DND-41 (cell line): Measurements from ENCODE around the gene RACGAP1.

Experiments used
- EZH2 ChIP-seq: IDR thresholded peaks from 3 replicates; pipeline ENCODE4 v1.6.1; 2012; ENCODE audit warnings: borderline replicate concordance, low read depth, mild to moderate bottlenecking, moderate library complexity, low read length, inconsistent platforms; ENCODE audit not compliant: severe bottlenecking
- TF ChIP-seq, protein P1 (sequence below): IDR thresholded peaks from 2 replicates; pipeline ENCODE4 v1.5.1; 2012; ENCODE audit warnings: borderline replicate concordance, low read length, moderate library complexity, mild to moderate bottlenecking; ENCODE audit not compliant: poor library complexity, severe bottlenecking; ENCODE audit errors: extremely low read depth

DNA sequence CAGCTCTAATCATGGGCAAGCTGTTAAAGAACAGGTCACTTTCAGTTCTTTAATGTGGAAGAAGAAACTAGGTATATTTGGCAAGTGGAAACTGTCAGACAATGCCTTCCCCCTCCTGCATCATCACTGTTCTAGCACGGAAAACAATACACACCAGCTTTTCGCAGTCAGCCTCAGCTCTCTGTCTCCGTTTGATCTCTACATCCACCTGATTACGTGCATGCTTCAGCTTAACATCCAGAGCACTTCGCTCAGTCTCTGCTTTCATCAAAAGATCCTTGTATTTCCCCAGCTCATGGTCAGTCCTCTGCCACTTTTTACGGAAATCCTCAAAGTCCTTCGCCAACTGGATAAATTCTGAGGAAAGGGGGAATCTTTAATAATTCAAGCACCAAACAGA lies 19.0 kb downstream of the RACGAP1 start:
- TF ChIP-seq, protein P1, sequence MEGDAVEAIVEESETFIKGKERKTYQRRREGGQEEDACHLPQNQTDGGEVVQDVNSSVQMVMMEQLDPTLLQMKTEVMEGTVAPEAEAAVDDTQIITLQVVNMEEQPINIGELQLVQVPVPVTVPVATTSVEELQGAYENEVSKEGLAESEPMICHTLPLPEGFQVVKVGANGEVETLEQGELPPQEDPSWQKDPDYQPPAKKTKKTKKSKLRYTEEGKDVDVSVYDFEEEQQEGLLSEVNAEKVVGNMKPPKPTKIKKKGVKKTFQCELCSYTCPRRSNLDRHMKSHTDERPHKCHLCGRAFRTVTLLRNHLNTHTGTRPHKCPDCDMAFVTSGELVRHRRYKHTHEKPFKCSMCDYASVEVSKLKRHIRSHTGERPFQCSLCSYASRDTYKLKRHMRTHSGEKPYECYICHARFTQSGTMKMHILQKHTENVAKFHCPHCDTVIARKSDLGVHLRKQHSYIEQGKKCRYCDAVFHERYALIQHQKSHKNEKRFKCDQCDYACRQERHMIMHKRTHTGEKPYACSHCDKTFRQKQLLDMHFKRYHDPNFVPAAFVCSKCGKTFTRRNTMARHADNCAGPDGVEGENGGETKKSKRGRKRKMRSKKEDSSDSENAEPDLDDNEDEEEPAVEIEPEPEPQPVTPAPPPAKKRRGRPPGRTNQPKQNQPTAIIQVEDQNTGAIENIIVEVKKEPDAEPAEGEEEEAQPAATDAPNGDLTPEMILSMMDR, result no peak
- TF ChIP-seq EZH2, result no peak
